DMS 273 treated with DMSO at 0.1 percent for 48 hours (cell line): Measurements from ENCODE around the gene GP5.

Source experiments
- DNase-seq: peaks from one replicate; lab custom pipeline; 2025; lab: John Stamatoyannopoulos, UW

Gene GP5

DNA sequence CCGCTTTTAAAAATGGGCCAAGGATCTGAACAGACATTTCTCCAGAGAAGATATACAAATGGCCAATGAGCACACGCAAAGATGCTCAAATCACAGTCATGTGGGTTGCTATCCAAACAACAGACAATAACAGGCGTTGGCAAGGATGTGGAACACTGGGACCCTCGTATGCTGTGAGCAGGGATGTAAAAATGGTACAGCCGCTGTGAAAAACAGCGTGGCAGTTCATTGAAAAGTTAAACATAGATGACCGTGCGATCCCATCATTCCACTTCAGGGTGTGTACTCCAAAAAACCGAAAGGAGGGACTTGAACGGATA is 22.9 kb downstream of the GP5 start:
- no peak for DNase-seq

DNA sequence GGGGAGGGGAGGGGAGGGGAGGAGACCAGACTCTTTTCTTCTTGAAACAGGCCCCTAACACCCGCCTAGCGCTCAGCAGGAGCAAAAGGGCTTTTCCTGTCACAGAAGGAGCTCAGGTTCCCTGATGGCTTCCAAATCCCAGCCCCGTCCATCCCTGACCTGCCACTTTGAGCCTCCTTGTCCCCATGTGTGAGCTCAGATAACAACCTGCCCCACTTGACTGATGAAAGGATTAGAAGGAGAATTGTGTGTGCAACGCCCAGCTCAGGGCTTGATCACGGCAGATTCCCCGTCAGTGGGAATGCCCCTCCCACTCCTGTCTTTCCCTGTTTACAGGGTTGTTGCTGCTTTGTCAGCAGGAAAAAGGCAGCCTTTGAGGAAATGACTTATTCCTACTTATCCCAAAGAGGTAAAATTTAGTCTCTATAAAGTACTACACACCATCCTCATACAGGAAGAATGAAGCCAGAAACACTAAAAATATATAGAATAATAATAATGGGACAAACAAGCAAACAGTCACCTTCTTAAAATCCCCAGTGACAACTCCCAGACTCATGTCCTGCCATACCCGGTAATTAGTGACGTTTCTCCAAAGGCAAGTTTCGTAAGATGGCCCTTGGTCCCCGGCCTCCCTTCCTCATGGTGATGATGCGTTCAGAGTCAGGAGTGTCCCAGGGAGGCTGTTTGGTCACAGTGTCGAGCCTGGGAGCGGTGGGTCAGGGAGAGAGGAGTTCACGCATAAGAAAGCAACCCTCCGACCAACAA is 23.4 kb downstream of the GP5 start:
- DNase-seq = no peak

DNA sequence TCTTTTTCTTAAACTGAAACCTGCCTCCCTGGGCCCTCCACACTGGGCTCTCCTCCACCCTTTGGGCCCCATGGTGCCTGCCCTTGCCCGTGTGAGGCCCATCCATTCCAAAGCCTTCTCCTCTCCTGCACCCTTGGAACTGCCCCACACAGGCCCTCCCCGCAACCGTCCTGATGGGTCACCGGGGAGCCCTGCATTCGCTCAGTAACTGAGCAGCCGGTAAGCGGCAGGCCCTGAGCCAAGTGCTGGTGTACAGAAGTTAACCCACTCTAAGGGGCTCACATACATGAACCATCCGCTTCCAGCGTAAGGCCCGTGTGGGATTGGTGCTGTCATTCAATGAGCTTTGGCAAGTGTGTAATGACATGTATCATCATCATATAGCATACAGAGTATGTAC is 24.1 kb downstream of the GP5 start:
- DNase-seq = no peak

DNA sequence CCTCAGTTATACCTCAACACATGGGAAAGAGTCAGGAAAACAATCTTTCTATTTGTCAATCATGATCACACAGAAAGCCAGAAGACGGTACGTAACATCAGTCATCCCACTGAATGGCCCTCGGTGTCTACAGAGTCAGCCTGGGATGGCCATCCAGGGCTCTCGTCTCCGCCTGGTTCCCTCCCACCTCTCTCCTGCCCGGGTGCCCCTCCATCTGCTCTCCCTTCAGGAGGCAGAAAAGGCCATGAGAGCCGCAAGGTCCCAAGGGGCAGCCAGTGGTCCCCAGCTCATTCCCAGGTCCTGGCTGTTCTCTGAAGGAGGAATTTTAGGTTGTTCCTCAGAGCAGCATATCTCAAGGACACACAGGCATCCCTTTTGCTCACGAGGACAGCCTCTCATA is 25.2 kb downstream of the GP5 start:
- no peak for DNase-seq

DNA sequence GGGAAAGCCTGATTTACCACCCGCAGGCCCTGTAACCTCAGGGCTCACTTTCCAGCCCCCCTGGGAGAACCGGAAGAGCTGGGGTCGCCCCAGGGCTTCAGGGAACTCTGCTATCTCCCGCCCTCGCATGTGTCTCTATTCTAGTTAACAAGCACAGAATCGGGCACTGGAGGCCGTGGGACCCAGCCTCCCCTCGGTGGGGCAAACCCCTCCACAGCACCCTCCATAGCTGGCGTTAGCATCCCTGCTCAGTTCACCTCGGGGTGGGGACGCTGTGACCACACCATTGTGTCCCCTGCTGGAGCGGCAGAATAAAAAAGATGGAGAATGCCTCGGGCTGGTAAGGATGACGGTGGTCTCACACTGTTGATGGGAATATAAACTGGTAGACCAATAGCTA is 26.0 kb downstream of the GP5 start:
- DNase-seq = no peak

DNA sequence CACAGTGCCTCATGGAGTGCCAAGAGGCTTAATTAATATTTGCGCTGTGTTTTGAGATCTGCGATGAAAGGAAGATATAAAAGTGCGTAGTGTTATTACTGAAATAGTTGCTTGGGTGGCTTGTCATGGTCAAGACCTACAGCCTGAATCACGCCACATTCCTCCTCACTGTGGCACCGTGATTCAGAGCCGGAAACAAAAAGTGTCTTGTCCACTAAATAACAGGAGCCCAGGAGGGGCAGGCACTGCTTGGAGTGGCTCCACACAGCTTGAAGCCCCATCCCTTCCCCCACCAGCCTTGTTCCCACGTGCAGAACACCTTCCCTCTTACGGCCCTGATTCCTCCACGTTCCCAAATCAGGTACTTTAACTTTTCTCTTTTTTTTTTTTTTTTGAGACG is 28.3 kb downstream of the GP5 start:
- no peak for DNase-seq

DNA sequence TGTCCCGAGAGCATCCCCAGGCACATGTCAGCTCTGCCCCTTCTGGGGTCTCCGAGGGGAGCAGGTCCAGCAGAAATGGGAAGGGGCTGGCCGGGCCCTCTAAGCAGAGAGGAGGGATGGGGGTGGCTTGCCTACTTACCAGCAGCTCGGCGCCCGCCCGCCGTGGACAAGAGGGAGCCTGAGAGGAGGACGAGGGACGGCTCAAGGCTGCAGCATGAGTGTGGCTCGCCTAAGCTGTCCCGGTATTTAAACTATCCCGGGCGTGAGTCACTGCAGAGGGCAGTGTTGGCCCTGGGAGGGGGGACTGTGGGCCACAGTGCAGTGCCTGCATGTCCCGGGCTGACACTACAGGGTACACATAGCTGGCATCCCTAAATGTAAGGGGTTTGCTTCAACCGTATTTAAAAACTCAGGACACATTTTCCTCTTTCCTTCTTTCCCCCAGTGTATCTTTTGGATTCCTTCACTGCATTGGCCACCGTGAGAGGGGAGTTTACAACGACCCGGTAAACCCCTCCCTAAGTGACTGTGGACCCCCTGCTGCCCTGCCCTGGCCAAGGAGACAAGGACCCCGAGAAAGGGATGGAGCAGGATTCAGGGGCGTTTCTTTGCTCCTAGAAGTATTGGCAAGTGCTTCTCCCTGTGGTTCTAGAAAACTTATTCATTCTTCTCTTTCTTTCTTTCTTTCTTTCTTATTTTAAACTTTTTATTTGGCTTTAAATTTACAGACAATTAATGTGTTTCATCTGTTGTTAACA is 29.4 kb downstream of the GP5 start, which contains the start of gene LRRC15:
TSS of gene LRRC15 (minus strand) at position 222 of the 758 bp plus-strand sequence. CDS start 8,700 bp downstream, outside the sequence.
- no peak for DNase-seq

DNA sequence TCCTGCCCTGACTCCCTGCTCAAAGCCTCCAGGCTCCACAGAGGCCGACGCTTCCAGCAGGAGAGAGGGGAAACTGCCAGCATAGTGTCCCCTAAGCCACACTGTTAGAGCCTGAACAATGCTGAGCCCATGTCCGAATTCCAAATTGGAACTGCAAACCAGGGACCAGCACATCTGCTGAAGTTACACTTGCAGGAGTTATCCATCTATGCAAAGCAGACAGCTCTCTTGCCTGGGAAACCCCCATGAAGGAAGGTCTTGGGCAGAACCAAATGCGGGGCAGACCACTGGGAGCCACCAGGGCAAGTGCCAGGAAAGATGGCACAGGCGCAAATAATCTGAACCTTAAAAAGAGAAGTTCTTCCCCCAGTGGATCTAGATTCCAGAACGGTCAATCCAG is 30.1 kb downstream of the GP5 start:
- no peak for DNase-seq

DNA sequence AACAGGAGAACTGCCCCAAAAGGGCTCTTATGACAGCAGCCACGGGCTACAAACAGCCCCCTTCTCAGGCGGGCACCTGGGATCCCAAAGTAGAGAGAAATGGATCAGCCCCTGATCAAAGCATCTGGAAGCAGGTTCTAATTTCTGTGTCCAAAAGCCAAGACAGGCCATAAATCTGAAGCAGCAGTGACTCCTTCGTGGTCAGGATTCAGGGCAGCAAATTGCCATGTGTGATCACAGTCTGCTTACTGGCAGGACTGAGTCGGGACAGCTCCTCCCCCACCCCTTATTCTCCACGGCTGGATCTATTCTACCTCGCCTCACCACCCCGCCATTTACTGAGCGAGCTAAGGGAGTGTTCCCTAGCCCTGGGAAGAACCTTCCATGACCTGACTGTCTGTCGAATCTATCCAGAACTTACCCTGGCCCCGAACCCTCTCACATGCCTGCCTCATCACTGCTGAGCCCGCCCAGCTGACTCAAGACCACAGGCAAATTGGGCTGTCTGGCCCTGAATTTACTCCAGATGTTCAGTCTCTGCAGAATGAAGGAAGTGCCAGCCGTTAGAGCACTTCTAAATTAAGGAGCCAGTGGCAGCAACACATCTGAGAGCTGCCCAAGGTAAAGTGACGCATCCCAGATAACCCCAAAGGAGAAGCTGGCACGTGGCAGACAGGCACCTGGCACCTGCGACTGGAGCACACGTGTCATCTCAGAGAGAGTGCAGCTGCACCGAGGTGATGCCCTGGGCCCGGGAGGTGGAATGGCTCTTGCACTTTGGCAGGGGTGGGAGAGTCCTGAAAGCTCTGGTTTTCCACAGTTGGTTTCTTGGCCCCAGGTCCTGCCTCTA is 30.8 kb downstream of the GP5 start:
- no peak for DNase-seq

DNA sequence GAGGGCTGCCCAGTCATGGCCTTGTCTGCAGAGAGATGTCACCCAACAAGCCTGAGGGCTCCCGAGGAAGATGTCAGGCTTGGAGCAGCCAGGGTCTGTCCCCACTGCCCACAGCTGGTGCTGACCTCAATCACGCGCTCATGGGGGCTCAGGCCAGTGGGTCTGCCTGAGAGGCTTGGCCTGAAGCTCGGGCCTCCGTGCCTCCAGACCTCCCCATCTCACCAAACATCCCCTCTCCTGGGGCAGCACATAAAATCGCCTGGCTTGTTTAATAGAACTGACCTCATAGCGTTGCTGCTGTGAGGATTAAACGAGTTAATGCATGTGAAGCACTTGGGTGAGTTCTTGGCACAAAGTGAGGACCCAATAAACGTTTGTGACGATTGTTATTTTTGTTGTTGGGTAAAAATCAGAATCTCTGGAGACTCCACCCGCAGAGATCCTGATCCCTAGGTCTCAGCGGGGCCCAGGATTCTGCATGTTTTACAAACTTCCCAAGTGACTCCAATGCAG is 33.0 kb downstream of the GP5 start:
- DNase-seq = no peak

DNA sequence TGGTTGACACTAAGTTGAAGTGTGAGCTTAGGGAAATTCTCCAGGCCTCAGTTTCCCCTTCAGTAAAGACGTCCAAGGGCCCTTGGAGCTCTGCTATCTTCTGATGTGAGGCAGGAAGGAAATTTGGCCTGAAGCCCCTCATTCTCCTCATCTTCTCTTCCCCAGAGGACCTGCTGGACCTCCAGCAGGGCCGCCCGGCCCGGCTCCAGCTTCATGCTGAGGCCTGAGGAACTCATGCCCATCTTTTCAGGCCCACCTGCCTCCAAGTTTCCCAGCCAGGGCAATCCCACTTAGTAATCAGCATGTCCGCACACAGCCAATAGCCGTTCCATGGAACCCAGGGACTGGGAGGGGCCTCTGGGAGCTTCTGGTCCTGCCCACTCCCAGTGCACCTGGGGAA is 33.5 kb downstream of the GP5 start:
- no peak for DNase-seq

DNA sequence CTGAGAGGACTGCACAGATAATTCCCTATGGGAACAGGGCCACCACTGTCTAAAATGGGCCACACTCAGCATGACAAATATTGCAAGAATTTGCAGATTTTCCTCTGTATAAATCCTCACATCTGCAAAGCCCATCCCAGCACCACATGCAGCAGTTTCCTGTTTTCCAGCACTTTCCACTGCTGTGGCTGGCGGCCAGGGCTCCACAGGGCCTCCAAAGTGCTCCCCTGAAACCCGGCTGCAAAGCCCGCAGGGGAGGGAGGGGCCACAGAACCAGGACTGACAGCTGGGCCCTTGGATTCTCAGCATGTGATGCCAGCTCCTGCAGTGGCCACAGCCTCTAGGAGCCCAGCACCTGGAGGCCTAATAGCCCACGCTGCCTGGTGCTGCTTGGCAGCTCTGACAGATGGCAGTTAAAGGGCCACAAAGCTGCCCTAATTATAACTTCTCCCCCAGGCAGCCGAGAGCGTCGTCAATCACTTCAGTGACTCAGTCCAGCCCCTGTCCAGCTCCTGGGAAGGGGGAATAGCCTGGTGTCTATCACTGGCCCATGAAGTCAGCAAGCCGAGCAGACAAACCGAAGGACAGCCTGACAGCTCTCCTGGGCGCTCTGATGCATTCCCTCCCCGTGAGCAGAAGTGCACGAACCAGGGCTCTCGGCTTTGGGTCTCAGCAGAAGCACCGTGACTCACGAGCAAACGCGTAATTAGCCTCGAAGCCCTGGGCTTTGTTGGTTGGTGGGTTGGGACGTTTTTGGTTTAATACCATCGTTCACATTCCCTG is 34.2 kb downstream of the GP5 start:
- DNase-seq = peak; percentile 84

DNA sequence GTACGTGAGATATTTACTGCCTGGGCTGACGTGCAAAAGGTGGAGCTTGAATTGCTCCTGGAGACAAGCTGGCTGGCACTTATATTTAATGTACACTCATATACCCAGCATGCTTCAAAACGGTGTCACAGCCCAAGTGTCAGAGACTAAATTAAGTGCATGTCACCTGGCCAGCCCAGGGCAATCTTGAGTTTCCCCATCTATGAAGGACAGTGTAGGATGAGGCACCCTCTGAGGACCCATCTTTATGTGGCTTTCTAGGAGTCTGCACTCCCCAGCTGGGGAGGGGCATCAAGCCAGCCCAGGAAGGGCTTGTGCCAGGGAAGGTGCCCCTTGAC is 34.8 kb downstream of the GP5 start:
- DNase-seq = no peak

DNA sequence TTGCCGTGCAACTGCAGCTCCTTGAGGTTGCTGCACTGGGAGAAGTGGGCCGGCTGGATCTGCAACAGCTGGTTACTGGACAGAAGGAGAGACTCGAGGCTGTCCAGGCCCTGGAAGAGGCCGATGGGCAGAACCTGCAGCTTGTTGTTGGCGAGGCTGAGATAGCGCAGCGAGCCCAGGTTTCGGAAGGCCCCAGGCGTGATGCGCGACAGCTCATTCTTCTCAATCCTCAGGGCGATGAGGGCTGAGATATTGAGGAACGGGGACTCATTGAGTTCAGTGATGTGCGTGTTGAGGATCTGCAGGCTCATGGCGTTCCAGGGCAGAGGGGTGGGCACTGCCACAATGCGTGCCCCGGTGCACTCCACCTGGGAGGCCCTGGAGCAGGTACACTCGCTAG is 38.5 kb downstream of the GP5 start:
- DNase-seq = no peak

DNA sequence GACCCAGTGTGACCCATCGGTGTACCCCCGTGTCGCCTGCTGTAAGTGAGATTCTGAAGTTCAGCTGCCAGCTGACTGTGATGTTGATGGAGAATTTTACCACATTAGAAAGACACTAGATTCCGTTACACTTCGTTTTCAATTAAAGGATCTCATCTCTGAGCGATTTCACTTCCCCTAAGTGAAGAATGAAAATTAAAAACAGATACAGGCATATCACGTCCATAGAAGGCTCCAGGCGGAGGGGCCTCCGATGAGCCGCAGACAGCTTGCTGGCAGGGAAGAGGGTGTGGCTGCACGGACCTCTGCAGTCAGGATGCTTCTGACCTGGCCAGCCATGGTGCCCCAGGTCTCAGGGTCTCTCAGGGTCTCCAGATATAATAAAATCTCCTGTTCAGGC is 41.4 kb downstream of the GP5 start:
- no peak for DNase-seq

DNA sequence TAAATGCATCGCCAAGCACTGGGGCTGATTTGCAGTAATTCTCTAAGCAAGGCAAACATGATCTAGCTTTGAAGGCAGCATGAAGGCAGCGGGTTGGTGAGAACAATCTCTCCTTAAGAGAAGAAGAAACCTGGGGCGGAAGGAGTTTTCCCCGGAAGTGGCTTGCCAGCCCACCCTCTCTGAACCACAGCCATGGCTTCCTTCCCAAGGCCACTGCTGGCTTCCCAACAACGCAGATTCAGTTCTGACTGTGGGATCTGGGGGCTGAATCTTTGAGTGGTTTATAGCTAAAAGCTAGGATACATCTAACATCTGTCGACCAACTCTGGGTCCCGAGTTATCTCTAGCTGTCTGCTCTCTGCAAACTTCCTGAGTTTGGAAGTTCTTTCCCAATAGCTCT is 43.7 kb downstream of the GP5 start:
- no peak for DNase-seq

DNA sequence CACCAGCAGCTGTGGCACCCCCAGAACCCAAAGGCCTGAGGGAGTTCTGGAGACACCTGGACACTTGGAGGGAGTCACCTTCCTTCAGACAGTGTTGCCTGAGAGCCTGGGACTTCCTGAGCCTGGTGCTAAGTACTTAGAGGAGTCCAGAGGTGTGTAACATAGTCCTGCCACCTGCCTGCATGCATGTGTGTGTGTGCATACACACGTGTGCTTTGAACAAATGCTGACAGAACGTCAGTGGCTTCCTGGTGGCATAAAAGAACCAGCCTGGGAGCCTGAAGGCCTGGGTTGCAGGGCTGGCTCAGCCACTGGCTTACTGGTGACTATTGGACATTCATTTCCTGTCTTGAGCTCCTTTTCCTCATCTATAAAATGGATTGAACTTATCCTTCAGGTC is 44.8 kb downstream of the GP5 start:
- no peak for DNase-seq

DNA sequence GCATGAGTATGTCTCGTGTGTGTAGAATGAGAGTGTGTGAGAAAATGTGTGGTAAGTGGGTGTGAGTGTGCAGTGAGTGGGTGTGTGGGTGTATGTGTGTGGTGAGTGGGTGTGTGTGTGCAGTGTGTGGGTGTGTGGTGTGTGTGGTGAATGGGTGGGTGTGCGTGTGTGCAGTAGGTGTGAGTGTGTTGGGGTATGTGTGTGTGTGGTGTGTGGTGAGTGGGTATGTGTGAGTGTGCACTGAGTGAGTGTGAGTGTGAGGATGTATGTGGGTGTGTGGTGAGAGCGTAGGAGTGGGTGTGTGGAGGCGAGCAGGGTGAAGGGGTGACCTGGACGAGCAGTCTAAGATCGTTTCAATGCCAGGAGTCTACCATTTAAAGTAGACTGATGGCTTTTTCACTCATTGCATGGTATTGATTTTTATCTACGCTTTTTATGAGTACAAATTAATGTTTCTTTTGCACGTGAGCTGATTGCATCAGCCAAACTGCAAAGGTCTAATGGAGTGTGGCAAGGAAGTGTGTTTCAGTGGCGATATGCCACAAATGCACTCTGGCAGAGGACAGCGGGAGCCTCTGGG is 46.3 kb downstream of the GP5 start:
- no peak for DNase-seq

DNA sequence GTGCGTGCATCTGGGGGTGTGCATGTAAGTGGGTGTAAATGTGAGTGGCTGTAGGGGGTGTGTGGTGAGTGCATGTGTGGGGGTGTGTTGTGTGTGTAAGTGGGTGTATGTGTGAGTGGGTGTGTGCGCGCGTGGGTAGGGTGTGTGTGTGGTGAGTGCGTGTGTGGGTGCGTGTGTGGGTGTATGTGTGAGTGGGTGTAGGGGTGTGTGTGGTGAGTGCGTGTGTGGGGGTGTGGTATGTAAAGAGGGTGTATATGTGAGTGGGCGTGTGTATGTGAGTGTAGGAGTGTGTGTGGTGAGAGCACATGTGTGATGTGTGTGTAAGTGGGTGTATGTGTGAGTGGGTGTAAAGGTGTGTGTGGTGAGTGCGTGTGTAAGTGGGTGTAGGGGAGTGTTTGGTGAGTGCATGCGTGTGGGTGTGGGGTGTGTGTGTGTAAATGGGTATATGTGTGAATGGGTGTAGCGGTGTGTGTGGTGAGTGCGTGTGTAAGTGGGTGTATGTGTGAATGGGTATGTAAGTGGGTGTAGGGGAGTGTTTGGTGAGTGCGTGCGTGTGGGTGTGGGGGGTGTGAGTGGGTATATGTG is 47.0 kb downstream of the GP5 start:
- no peak for DNase-seq

DNA sequence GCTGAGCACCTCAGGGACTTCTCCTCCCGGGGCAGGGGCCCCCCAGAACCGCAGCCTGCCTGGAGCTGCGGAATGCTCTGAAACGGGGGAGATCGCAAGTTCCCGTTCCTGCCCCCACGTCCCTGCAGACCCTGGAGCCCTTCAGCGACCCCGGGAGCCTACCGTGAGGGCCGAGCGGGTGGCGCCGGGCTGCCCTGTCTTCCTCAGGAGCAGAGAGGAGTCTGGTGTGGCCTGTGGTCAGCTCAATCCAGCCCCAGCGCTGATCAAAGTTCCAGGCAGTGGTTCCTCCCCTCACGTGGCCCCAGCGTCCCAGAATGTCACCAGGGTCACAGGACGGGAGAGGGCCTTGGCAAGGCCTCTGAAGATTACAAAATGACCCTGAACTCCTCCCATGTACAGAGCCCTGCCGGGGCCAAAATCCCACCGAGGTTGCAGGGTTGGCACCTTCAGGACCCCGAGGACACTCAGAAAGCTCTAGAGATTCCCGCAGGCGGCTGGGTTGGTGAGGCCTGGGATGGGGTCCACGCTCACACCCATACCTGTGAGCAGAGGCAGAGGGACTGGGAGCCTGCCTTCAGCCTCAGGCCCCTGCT is 47.9 kb downstream of the GP5 start, which contains the start of gene CPN2:
TSS of gene CPN2 (minus strand) at position 249 of the 593 bp plus-strand sequence. CDS start 8,626 bp downstream, outside the sequence.
- no peak for DNase-seq

DNA sequence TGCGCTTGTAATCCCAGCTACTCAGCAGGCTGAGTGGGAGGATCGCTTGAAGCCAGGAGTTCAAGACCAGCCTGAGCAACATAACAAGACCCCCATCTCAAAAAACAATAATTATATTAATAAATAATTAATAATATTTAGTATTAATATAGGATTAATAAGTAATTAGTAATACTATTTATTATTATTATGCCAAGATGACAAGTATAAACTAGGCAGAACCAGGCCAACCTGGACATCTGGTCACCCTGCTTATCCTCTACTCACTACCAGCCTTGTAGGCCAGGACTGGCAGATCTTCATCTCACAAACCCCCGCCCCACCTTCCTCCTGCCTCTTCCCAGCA is 48.4 kb downstream of the GP5 start:
- no peak for DNase-seq
